Measurements from ENCODE around the gene DBF4B.
"Not testable (repeated sequence)": the region's sequence is repeated elsewhere in the genome, so short reads cannot be mapped to it uniquely, and the experiment has no call there.

DNA sequence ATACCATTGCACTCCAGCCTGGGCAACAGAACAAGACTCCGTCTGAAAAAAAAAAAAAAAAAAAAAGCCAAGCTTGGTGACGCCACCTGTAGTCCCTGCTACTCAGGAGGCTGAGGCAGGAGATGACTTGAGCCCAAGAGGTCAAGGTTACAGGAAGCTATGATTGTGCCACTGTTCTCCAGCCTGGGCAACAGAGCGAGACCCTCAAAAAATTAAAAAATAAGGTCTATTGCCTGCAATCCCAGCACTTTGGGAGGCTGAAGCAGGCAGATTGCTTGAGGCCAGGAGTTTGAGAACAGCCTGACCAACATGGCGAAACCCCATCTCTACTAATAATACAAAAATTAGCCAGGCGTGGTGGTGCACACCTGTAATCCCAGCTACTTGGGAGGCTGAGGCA, 46.7 kb downstream of the DBF4B start:
- not testable (repeated sequence) for TF ChIP-seq CTCF, POLR2A, POLR2AphosphoS5 (IDR thresholded peaks at IDR 0.05)

Data from sigmoid colon (tissue), 4 donors.